ENCODE data around the gene RAD51. TPM values are rescaled to one million over a fixed set of nuclear protein-coding genes. Genes with fewer than 3 reads are reported as not detected.

RAD51 gene
- total RNA-seq, 4 donors from 2014 or later = 0.50 to 0.92 (median 0.71) TPM; not detected in 1

GRCh38 chr15:40751745-40752144, 56.8 kb downstream of the RAD51 start:
- intact Hi-C loops (cut with DNase I) = loop anchor here (5.0 to 10.0 kb wide), 2 partner anchors 146 to 187 kb away; partner anchors contain the start of genes CCDC32 and RPUSD2
- Histone ChIP-seq H3K27me3 (no peaks in the 10 kb centered on the region), H3K9me3 (no peaks in the 10 kb centered on the region), H3K36me3 (peaks cover 20 to 60% (median 52%) of the 10 kb centered on the region in 4 donors), H3K4me3 (no peak overlapping the region), H3K4me1 (peaks cover 15 to 32% (median 26%) of the 10 kb centered on the region in 4 donors), H3K27ac (replicated peaks in 1 of 4) (no peak overlapping the region)
- no peak for TF ChIP-seq POLR2A (IDR thresholded peaks at IDR 0.05; ENCODE audit: low read depth)
- 83% methylated on average over 11 of the region's 12 CpGs for WGBS
- no peak for DNase-seq (ENCODE audit: extremely low spot score)

DNA sequence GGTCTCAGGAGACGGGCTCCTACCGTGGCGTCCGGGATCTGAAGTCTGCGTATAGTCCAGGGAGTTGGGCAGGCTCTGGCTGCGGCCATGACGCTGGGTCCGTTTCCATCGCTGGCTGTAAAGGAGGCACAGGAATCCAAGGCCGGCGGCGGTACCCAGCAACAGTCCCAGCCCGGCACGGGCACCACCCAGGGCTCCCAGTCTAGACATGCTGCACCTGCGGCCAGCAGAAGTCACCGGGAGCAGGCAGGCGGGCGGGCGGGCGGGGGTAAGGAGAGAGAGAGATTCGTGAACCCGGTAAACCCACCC, 59.6 kb downstream of the RAD51 start:
- intact Hi-C loops (cut with DNase I) = loop anchor here (2.0 to 10.0 kb wide), 3 partner anchors 52 to 190 kb away; partner anchors contain the start of genes CCDC32, DNAJC17, RPUSD2 and ZFYVE19
- peaks cover 15 to 32% (median 26%) of the 10 kb centered on the region in 4 donors for H3K4me1 ChIP-seq
- peaks cover 12 to 32% (median 29%) of the 10 kb centered on the region in 4 donors for H3K36me3 ChIP-seq
- 0% methylated on average over 19 of the region's 22 CpGs for WGBS
- no peaks in the 10 kb centered on the region for H3K27me3 ChIP-seq
- peak overlapping the region; percentile 72 to 86 (median 85) for H3K27ac ChIP-seq (replicated peaks in 1 of 4)
- H3K9me3 ChIP-seq = no peaks in the 10 kb centered on the region
- peak overlapping the region; percentile 64 to 99 (median 88) for H3K4me3 ChIP-seq
- TF ChIP-seq POLR2A (IDR thresholded peaks at IDR 0.05; ENCODE audit: low read depth) (no peak), POLR2AphosphoS5 (IDR thresholded peaks at IDR 0.05) (no peak), CTCF (IDR thresholded peaks at IDR 0.05) (no peak), EP300 (IDR thresholded peaks at IDR 0.05) (no peak)
- no peak for DNase-seq (ENCODE audit: extremely low spot score)

DNA sequence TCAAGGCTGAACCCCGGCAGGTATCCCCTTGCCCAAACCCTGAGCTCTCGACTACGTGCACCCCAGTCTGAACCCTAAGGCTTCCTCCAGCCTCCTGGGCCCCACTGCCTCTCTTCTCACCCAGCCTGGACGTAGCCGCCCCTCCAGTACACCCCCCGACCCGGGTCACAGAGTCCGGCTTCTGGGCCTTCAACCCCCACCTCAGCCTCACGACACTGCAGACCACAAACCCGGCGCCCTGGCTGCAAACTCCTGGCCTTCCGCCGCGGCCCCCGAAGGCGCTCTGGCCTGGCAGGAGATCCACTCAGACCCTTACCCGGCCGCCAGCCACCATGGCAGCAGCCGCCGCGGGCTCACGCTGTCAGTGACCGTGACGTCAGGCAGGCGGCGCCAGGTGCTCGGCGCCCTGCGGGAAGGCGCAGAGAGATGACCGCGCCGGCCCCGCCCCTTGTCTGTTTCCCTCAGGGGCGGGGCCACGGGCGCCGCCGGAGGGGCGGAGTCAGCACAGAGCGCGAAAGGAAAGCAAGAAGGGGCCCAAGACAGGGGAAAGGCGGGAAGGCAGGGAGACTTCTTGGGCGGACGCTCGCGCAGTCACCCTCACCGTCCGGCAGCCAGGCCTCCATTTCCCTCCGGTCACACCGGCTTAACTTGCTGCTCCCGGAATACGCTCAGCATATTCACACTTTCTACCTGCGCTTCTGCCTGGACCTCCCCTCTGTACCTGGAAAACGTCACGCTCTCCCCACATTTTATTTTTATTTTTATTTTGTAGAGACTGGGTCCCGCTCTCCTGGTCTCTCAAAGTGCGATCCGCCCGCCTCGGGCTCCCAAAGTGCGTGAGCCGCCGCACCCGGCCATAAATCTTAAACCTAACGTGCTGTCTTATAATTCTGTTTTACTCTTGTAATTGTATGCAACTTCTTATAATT, 60.2 kb downstream of the RAD51 start, which contains the start of gene RMDN3:
Gene RMDN3, minus strand, starts transcription at position 372 of the 929 bp plus-strand sequence. CDS start 471 bp downstream, outside the sequence.
- no peaks in the 10 kb centered on the region for H3K9me3 ChIP-seq
- H3K27me3 ChIP-seq = no peaks in the 10 kb centered on the region
- peak within 1 kb of the TSS; percentile 72 to 86 (median 85) for H3K27ac ChIP-seq (replicated peaks in 1 of 4)
- peaks cover 15 to 32% (median 26%) of the 10 kb centered on the region in 4 donors for H3K4me1 ChIP-seq
- H3K4me3 ChIP-seq = peak within 1 kb of the TSS; percentile 64 to 99 (median 88)
- peaks cover 12 to 27% (median 24%) of the 10 kb centered on the region in 4 donors for H3K36me3 ChIP-seq
- peak; percentile 95 for DNase-seq (ENCODE audit: extremely low spot score)
- WGBS = under 1% methylated on average over 40 of the region's 66 CpGs
- intact Hi-C loops (cut with DNase I) = loop anchor here (2.0 to 10.0 kb wide), 4 partner anchors 52 to 190 kb away; partner anchors contain the start of genes CCDC32, DNAJC17, RPUSD2 and ZFYVE19
- TF ChIP-seq EP300 (IDR thresholded peaks at IDR 0.05) (no peak), CTCF (IDR thresholded peaks at IDR 0.05) (peak in 2 of 3 experiments; percentile 17 to 41), POLR2AphosphoS5 (IDR thresholded peaks at IDR 0.05) (peak; percentile 85 to 91), POLR2A (IDR thresholded peaks at IDR 0.05; ENCODE audit: low read depth) (no peak)

- intact Hi-C loops (cut with DNase I) = loop anchor here (2.0 to 10.0 kb wide), 3 partner anchors 51 to 191 kb away; partner anchors contain the start of genes CCDC32, DNAJC17, RPUSD2 and ZFYVE19
- H3K27ac ChIP-seq (replicated peaks in 1 of 4) = peak overlapping the region; percentile 72 to 86 (median 85)
- H3K4me3 ChIP-seq = peak overlapping the region; percentile 64 to 99 (median 88)
- no peak for TF ChIP-seq POLR2A (IDR thresholded peaks at IDR 0.05; ENCODE audit: low read depth)
- no peak for TF ChIP-seq EP300 (IDR thresholded peaks at IDR 0.05)
- TF ChIP-seq POLR2AphosphoS5 (IDR thresholded peaks at IDR 0.05) = no peak
- TF ChIP-seq CTCF (IDR thresholded peaks at IDR 0.05) = no peak
- H3K4me1 ChIP-seq = peaks cover 15 to 32% (median 26%) of the 10 kb centered on the region in 4 donors
- 62% methylated on average over 10 of the region's 10 CpGs for WGBS
- no peak for DNase-seq (ENCODE audit: extremely low spot score)
- no peaks in the 10 kb centered on the region for H3K27me3 ChIP-seq
- H3K36me3 ChIP-seq = peaks cover 6 to 21% (median 18%) of the 10 kb centered on the region in 4 donors
- no peaks in the 10 kb centered on the region for H3K9me3 ChIP-seq
Measured at GRCh38 chr15:40755812-40756208, 60.8 kb downstream of the RAD51 start.

DNA sequence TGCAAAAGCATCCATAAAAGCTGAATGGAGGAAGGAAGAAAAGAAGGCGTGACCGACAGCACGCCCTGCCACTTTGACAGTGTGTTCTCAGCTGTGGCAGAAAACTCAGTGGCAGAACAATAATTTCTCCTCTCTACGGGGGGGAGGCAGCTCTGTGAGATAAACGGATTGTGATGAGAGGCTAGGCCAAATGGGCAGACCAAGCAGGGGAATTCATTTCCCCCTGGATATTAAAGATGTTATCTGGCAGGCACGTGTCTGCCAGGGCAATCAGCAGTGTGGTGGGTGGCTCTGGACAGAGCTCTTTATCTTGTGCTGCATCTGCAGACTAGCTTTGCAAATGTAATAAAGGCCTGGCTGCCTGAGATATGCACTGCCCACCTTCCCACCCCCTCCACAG, 62.0 kb downstream of the RAD51 start:
- Histone ChIP-seq H3K4me1 (peaks cover 15 to 32% (median 26%) of the 10 kb centered on the region in 4 donors), H3K36me3 (peaks cover under 1 to 9% (median 7%) of the 10 kb centered on the region in 4 donors), H3K27me3 (no peaks in the 10 kb centered on the region), H3K9me3 (no peaks in the 10 kb centered on the region), H3K27ac (replicated peaks in 1 of 4) (no peak overlapping the region), H3K4me3 (no peak overlapping the region)
- intact Hi-C loops (cut with DNase I) = loop anchor here (5.0 to 10.0 kb wide), 2 partner anchors 65 to 192 kb away; partner anchors contain the start of genes CCDC32 and RPUSD2
- no peak for TF ChIP-seq POLR2AphosphoS5 (IDR thresholded peaks at IDR 0.05)
- 57% methylated on average over 6 of the region's 6 CpGs for WGBS
- no peak for DNase-seq (ENCODE audit: extremely low spot score)

All from esophagus muscularis mucosa (tissue), 4 donors.